Measurements from ENCODE around the gene ZNF471.

The ZNF471 gene

DNA sequence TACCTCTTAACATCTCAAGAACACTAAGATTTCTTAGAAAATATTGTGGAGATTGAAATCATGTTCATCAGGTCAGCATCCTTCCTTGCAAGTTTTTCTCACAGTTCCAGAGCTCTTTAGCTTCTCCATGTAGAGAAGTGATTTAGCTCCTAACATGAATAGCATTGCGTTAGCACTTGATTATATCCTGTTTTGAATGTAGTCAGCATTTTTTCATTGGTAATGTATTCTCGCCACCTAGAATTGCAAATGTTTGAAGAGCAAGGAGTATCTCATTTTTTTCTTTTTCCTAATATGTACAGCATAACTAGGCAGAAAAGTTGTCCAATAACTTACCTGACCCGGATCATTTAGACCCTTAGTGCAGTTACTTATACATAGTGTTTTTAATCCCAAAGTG lies 66.3 kb downstream of the ZNF471 start:
- DNase-seq (ENCODE audit: low spot score), result no peak

DNA sequence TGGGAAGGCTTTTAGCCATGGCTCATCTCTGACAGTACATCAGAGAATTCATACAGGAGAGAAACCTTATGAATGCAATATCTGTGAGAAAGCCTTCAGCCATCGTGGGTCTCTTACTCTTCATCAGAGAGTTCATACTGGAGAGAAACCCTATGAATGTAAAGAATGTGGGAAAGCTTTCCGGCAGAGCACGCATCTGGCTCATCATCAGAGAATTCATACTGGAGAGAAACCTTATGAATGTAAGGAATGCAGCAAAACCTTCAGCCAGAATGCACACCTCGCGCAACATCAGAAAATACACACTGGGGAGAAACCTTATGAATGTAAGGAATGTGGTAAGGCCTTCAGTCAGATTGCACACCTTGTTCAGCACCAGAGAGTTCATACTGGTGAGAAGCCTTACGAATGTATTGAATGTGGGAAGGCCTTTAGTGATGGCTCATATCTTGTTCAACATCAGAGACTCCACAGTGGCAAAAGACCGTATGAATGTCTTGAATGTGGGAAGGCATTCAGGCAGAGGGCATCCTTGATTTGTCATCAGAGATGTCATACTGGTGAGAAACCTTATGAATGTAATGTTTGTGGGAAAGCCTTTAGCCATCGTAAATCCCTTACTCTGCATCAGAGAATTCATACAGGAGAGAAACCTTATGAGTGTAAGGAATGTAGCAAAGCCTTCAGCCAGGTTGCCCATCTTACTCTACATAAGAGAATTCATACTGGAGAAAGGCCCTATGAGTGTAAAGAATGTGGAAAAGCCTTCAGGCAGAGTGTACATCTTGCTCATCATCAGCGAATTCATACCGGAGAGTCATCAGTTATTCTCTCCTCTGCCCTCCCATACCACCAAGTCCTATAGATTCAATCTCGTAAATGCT lies 70.3 kb downstream of the ZNF471 start:
- no peak for DNase-seq (ENCODE audit: low spot score)

All from CD4-positive, alpha-beta T cell treated with Interleukin-2 at 100 ng/mL for 4 hours (primary cell).